HG03280 (cell line): ENCODE measurements around the gene KIF21A.
"Not testable (repeated sequence)": the region's sequence is repeated elsewhere in the genome, so short reads cannot be mapped to it uniquely, and the experiment has no call there.

Experiments used
- ATAC-seq: cut with Tn5 transposase; IDR thresholded peaks from one replicate; pipeline ENCODE4 v1.9.1; 2021; ENCODE audit warnings: mild to moderate bottlenecking, moderate library complexity; ENCODE audit not compliant: unreplicated experiment

Gene KIF21A, protein sequence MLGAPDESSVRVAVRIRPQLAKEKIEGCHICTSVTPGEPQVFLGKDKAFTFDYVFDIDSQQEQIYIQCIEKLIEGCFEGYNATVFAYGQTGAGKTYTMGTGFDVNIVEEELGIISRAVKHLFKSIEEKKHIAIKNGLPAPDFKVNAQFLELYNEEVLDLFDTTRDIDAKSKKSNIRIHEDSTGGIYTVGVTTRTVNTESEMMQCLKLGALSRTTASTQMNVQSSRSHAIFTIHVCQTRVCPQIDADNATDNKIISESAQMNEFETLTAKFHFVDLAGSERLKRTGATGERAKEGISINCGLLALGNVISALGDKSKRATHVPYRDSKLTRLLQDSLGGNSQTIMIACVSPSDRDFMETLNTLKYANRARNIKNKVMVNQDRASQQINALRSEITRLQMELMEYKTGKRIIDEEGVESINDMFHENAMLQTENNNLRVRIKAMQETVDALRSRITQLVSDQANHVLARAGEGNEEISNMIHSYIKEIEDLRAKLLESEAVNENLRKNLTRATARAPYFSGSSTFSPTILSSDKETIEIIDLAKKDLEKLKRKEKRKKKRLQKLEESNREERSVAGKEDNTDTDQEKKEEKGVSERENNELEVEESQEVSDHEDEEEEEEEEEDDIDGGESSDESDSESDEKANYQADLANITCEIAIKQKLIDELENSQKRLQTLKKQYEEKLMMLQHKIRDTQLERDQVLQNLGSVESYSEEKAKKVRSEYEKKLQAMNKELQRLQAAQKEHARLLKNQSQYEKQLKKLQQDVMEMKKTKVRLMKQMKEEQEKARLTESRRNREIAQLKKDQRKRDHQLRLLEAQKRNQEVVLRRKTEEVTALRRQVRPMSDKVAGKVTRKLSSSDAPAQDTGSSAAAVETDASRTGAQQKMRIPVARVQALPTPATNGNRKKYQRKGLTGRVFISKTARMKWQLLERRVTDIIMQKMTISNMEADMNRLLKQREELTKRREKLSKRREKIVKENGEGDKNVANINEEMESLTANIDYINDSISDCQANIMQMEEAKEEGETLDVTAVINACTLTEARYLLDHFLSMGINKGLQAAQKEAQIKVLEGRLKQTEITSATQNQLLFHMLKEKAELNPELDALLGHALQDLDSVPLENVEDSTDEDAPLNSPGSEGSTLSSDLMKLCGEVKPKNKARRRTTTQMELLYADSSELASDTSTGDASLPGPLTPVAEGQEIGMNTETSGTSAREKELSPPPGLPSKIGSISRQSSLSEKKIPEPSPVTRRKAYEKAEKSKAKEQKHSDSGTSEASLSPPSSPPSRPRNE (N-terminal part only)

DNA sequence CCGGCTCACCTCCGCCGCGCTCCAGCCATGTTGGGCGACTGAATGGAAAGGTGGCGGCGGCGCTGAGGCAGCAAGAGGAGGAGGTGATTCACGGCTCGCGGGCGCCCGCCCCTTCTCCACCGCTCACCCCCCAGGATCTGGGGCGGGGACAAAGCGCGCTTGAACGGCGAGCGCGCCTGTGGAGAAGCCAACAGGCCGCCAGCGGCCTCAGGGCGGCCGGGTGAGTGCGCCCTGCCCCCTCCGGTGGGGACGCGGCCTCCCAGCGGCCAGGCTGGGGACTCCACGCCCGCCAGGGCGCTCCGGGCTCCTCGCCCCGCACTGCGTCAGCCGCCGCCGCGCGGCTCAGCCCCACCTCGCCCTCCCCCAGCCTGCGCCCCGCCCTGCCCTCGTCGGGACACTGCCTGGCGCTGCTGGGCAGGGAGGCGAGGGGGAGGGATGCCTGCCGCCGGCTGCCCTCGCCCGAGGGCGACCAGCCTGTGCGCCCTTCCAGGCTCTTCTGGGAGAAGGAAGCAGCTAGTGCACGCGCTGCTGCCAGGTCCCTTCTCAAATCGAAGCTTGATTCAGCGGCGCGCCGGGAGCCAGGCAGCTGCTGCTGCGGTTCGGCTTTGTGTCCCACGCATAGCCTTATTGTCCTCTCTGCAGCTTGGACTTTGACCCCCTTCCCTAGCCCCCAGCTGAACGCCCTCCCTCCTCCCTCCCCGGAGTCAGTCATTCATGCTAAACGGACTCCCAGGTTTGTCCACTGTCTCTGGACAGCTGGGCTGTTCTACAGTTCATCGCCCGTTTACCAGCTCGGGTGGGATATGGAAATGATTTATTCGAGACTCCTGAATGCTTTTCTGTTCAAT, at the start of gene KIF21A:
TSS of gene KIF21A (minus strand) at position 40 of the 848 bp plus-strand sequence. CDS start 150 bp downstream, outside the sequence.
- ATAC-seq = peak; percentile 95

DNA sequence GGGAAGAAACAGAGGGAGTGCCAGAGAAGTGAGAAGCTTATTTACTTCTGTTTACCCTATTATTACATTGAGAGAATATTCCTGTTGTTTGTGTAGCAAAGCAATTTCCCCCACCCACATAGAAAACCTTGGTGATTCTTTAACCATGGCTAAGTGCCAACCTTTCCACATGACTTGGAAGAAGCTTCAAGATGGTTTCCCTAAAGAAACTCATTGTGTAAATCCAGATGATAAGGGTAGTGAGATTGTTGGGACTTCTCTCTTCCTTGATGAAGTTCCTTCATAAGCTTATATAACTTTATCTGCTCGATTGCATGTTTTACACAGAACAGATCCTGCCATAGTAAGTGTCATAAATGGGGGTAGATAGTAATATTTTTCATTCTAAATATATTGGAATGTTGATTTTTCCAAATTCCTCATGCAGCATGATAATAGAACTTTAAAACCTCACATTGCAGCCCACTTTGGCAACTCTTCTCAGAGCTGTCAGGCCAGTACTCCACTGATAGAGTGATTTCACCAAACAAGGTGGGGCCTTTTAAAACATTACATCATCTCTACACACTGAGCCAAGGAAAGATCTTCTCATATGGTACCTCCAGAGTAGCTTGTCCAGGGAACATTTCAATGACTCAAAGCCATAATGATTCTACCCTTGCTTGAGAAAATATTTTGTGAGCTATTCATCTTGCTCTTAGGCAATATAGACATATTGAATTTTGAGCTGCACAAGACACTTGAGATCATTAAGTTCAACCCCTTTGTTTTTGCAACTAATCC, 47.8 kb upstream of the KIF21A start:
- ATAC-seq = no peak

DNA sequence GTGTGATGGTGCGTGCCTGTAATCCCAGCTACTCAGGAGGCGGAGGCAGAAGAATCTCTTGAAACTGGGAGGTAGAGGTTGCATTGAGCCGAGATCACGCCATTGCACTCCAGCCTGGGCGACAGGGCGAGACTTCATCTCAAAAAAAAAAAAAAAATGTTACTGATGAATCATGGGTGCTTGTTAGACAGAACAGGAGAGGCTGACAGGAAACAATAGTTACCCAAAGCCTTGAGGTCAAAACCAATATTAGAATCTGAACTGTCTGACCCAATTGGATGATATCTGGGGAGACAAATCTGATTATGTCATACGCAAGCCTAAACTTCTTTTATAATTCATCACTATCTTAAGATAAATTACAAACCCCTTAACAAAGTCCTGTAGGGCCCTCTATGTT, 40.7 kb upstream of the KIF21A start:
- no peak for ATAC-seq

DNA sequence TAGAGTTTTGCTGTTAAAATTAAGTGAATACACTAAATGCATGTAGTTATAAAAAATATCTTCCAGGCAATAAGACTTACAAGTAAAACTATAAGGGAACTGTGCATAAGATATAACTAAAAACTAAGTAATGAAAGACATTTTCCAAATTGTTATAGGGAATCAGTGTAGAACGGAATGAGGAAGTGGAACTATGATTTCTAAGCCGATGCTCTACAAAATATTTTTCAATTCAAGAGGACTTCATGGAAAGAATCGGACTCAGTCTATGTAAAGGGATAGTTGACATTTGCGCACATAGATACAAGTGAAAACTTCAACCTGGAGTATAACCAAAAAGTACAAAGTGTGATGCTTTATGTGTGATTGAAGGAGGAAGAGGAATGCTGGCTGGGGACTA, 40.1 kb upstream of the KIF21A start:
- no peak for ATAC-seq

DNA sequence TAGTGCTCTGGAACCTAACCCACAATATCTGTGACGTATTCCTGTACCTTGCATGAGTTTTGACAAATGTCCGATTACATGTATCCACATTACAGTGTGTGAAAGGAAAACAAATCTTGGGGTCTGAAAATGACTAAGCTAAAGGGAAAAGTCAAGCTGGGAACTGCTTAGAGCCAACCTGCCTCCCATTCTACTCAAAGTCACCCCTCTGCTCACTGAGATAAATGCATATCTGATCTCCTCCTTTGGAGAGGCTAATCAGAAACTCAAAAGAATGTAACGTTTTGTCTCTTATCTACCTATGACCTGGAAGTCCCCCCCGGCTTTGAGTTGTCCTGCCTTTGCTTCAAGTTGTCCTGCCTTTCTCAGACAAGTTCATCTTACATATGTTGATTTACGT, 34.0 kb upstream of the KIF21A start:
- no peak for ATAC-seq

DNA sequence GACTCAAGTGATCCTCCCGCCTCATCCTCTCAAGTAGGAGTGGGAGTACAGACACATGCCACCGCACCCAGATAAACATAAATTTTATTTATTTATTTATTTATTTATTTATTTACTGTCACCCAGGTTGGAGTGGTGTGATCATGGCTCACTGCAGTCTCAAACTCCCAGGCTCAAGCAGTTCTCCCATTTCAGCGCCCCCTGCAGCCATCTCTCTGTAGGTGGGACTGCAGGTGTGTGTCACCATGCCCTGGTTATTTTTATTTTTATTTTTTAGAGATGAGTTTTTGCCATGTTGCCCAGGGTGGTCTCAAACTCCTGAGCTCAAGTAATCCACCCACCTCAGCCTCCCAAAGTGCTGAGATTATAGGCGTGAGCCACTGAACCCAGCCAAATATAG, 33.2 kb upstream of the KIF21A start:
- ATAC-seq = no peak

DNA sequence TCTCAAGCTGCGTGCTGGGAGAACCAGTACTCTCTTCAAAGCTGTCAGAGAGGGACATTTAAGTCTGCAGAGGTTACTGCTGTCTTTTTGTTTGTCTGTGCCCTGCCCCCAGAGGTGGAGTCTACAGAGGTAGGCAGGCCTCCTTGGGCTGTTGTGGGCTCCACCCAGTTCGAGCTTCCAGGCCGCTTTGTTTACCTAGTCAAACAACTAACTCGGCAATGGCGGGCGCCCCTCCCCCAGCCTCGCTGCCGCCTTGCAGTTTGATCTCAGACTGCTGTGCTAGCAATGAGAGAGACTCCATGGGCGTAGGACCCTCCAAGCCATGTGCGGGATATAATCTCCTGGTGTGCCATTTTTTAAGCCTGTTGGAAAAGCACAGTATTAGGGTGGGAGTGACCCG, 32.2 kb upstream of the KIF21A start:
- ATAC-seq = not testable (repeated sequence)

DNA sequence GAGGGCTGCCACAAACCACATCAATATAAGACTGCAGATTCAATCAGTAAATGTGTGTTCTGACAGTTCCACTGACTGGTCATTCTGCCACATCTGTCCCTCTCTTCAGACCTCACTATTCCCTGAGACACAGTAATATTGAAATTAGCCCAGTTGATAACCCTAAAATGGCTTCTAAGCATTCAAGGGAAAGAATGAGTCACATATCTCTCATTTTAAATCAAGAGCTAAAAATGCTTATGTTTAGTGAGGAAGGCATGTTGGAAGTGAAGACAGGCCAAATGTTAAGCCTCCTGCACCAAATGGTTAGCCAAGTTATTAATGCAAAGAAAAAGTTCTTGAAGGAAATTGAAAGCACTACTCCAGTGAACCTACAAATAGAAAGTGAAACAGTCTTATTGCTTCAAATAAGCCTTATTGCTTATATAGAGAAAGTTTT, 24.5 kb upstream of the KIF21A start:
- peak; percentile 71 for ATAC-seq

DNA sequence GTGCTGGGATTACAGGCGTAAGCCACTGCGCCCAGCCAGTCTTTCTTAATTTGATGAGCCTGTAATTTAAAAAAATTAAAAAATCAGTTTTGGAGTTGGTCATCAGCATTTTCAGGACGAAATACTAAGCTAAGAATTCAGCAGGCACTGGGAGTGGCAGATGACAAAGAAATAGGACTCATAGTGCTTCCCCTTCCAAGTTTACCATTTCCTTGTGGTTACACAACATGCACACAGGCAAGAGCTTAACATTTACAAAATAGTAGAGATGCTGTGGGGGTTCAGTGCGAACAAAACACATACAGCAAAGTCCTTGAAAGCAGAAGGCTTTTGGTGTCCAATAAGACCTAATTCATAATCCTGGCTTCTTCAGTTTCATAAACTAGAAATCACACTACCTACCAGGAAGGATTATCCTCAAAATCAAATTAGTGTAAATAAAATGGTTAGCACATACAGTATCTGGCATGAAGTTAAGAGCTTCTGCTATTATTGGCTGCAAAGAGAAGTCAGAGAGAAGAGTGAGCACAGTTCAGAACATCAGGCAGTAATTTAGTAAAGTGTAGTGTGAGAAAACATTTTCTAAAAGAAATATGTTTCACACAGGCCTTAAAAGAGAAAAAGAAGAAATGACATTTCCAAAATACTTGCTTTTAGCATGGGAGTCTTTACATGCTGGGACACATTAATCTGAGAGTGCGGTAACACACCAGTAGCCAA, 22.2 kb upstream of the KIF21A start:
- no peak for ATAC-seq

DNA sequence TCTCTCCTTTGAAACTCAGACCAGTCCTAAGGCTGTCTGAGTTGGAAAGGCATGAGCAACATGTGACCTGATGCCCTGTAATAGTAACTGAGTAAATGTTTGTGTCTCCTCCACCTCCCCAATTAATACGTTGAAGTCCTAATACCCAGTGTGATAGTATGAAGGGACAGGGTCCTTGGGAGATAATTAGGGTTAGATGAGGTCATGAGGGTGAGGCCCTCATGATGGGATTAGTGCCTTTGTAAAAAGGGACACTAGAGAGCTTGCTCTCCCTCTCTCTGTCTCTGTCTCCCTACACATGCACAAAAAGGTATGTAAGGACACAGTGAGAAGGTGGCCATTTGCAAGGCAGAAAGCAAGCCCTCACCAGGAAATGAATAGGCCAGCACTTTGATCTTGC, 18.1 kb upstream of the KIF21A start:
- no peak for ATAC-seq

DNA sequence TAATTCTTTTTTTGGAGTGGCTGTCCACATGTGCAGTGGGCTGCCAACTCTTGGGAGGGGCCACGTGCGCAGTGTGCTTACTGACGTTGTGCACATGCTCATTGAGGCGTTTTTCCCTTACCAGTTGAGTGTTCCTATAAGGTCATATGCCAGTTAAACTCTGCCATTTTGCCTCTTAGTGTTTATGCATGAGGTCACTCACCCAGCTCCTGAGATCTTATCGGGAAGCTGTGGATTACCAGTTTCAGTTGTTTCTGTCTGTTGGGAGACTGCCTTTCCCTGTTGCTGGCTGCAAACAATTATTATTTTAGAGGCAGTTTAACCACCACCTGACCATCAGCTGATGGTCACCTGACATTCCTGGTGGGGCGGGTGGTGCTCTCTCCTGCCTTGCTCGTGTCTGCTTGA, 16.1 kb upstream of the KIF21A start:
- no peak for ATAC-seq

DNA sequence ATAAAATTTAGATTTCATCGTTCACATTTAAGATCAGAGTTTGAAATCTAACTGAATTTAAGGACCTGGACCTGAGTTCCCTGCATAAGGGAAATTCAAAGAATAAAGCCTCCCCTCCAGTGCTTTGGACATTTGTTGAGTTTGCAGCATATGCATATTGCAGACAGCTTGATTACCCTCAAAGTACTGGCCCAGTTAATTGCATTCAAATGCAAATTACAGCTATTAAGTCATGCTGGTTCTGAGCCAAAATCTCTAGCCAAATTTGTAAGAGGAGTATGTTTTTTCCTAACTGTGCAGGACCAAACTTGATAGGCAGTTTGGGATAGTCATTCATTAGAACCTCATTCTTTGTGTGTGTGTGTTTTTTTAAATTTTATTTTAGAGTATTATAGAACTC, 9.1 kb upstream of the KIF21A start:
- ATAC-seq = no peak

DNA sequence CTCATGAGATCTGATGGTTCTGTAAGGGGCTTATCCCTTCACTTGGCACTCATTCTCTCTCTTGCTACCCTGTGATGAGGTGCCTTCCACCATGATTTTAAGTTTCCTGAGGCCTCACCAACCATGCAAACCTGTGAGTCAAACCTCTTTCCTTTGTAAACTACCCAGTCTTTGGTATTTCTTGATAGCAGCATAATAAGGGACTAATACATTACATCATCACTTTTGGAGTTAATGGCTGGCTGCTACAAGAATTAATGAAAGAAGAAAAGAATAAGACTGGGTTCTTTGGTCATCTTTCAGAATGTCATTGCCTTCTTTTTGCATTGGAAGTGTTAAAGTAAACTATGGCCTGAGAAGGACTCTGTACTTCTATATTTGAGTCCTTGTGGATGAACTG, 5.1 kb upstream of the KIF21A start:
- no peak for ATAC-seq

DNA sequence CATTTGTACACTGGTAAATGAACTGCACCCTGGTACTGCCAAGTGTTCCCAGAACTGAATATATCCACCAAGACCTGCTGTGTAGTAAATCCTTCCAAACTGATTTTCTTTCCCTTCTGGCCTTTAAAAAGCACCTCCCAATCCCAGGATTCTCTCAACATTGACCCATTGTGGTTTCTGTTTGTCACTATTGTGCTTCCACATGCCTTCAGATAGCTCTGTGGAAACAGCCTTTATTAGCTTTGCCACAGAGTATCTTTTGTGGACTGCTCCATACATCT, 949 bp upstream of the KIF21A start:
- no peak for ATAC-seq

DNA sequence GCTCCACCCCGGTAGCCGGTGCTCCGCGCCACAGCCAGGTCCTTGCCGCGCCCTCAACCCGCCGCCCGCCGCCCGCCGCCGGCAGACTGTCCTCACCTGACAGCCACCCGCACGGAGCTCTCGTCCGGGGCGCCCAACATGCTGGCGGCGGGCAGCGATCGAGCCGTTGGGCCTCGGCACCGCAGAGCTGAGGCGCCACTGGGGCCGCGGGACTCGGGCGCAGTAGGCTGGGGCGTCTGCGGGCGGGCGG, 164 bp downstream of the KIF21A start:
- peak; percentile 34 for ATAC-seq

DNA sequence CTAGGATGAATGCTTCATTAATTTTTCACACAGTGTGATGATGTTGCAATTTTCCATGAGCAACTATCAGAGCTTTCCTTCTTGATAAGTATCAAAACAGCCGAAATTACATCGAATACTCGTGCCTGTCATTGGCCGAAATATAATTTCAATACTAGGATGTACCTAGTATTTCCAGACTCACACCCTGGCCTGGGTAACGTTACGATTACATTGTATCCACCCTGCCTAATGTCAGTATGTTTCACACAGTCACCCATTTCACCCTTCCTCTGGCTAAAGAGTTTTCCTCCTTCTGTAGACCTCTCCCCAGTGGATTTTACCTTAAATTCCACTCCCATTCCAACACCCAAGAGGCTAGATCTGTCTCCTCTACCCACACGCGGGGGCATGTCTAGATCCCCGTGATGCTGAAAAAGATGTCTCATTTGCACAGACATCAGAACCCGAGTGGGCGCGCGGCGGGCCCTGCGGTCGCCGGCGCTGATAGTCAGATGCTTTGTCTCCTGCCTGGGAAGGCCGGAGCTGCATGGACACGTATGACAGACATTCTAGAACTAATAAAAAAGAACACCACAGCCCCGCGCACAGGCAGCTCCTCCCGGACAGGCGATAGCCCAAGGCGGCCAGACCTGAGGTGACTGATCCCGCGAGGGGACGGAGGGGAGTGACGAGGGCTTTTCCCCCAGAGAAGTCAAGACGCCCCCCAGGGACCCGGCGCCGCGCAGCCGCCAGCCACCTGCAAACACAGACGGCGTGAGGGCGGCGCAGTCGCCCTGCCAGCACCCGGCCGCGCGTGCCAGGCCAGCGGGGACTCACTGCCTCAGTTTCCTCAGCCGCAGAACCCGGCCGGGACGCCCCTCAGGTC, 723 bp downstream of the KIF21A start:
- ATAC-seq = peak; percentile 23

DNA sequence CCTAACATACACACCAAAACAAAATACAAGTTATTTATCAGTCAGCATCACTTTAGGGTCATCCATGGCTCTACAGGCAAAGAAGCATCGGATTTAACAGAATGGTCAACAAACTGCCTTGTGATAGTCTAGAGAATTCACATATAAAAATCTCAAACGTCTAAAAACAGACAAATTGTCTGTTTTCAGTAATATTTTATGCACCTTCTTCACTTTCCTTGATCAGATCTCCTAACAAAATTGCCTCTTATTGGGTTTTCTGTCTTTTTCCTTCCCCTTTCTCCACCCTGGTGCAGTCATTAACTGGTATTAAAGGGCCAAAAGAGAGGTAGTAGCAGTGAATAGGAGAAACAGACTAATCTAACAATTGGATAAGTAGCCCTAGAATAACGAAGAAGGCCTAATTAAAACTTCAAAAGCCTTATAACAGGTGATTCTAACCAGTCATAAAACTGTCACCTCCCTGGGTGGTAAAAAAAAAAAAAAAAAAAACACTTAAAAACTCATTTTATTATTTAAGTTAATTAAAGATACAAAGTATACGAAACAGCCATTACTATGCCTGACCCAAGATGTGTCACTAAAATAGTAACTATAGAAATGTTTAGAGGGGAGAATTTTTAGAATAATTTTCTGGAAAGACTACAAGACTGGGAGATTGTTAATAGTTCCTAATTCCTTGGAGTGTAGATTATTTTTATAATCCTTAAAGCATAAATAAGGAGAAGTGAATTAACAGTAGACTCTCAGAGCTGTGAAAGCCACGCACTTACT, 1.5 kb downstream of the KIF21A start:
- no peak for ATAC-seq

DNA sequence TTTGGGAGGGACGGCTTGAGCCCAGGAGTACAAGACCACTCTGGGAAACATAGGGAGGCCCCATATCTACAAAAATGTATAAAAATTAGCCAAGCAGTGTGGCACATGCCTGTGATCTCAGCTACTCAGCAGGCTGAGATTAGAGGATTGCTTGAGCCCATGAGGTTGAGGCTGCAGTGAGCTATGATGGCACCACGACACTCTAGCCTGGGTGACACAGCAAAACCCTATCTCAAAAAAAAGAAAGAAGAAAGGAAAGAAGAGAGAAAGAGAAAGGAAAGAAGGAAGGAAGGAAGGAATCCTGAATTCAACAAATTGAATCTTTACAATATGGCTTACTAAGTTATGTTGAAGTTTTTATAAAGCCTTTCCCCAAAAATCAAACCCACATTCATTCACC, 2.1 kb downstream of the KIF21A start:
- no peak for ATAC-seq
